T follicular helper cell (primary cell): ENCODE data around the gene CYB5R3.
"Not testable (repeated sequence)": the region's sequence is repeated elsewhere in the genome, so short reads cannot be mapped to it uniquely, and the experiment has no call there.

ENCODE experiments used
- DNase-seq: peaks from one replicate; pipeline ENCODE4 v3.0.0-alpha.2; 2020; ENCODE audit warnings: low read depth

The CYB5R3 gene

DNA sequence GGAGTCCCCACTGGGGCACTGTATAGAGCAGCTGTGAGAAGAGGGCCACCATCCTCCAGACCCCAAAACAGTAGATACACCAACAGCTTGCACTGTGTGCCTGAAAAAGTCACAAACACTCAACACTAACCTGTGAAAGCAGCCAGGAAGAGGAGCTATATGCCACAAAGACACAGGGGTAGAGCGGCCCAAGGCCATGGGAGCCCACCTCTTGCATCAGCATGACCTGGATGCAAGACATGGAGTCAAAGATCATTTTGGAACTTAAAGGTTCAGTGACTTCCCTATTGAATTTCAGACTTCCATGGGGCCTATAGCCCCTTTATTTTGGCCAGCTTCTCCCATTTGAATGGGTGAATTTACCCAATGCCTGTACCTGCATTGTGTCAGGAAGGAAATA is 29.7 kb upstream of the CYB5R3 start:
- no peak for DNase-seq

- DNase-seq: not testable (repeated sequence)
Observed at GRCh38 chr22:42677936-42678335, 28.7 kb upstream of the CYB5R3 start.

DNA sequence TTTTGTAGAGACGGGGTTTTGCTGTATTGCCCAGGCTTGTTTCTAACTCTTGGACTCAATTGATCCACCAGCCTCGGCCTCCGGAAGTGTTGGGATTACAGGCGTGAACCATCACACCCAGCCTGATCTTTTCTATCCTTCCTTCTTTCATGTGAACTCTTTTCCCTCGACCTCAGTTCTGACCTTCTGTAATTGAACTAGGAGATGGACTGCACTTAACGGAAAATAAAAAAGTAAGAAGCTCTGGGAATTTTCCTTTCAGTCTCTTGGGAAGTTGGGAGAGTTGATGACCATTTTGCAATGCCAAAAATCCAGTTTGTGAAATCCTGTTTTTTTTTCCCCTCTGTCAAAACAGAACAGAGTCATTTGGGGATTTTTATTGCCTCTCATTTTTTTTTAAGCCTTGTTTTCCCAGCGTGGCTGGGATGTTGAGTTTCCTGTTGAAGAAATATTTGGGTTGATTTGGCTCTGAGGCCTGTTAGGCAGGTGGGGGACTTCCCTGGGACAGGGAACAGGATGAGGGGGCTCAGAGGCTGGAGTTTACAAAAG is 26.9 kb upstream of the CYB5R3 start:
- no peak for DNase-seq

DNA sequence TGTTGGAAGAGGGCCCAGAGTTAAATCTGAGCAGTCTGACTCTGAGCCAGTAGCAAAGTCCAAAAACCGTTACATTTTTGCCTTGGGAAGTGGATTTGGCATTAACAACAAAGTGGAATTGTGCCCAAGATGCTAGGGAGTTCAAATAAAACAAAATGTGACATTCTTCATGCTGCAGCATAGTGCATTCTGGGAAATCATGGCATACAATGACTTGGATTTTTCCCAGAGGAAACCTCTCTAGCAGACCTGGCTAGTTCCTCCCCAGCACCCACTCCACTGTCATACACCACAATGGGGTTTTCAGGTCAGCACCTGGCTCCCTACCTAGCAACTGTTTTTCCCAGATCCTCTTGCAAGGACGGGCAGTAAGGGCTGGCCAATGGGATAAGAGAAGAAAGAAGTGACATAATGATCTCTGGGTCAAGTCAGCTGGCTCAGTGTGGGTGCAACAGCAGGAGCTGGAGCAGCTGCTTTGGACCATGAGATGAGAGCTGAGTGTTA is 24.8 kb upstream of the CYB5R3 start:
- DNase-seq: no peak

DNA sequence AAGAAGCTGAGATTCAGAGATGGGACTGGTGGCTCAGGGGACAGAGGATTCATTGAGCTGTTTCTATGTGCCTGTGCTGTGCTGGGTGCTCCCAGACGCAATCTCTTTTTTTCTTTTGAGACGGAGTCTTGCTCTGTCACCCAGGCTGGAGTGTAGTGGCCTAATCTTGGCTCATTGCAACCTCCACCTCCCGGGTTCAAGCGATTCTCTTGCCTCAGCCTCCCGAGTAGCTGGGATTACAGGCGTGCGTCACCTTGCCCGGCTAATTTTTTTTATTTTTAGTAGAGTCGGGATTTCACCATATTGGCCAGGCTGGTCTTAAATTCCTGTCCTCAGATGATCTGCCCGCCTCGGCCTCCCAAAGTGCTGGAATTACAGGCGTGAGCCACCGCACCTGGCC is 23.9 kb upstream of the CYB5R3 start:
- not testable (repeated sequence) for DNase-seq

GRCh38 chr22:42670921-42671709 is 21.9 kb upstream of the CYB5R3 start:
- DNase-seq: no peak

- no peak for DNase-seq
Observed at GRCh38 chr22:42670046-42670445, 20.9 kb upstream of the CYB5R3 start.

DNA sequence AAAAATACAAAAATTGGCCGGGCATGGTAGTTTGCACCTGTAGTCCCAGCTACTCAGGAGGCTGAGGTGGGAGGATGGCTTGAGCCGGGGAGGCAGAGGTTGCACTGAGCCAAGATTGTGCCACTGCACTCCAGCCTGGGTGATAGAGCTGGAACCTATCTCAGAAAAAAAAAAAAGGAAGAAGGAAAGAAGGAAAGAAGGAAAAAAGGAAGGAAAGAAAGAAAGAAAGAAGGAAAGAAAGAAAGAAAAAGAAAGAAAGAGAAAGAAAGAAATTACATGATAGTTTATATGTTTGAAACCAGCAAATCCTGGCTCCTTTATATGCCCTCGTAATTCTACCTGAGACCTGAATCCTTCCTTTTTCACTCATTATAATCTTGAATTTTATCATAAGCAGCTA is 17.2 kb upstream of the CYB5R3 start:
- DNase-seq: not testable (repeated sequence)

- no peak for DNase-seq
Observed at GRCh38 chr22:42664976-42665831, 16.0 kb upstream of the CYB5R3 start.

DNA sequence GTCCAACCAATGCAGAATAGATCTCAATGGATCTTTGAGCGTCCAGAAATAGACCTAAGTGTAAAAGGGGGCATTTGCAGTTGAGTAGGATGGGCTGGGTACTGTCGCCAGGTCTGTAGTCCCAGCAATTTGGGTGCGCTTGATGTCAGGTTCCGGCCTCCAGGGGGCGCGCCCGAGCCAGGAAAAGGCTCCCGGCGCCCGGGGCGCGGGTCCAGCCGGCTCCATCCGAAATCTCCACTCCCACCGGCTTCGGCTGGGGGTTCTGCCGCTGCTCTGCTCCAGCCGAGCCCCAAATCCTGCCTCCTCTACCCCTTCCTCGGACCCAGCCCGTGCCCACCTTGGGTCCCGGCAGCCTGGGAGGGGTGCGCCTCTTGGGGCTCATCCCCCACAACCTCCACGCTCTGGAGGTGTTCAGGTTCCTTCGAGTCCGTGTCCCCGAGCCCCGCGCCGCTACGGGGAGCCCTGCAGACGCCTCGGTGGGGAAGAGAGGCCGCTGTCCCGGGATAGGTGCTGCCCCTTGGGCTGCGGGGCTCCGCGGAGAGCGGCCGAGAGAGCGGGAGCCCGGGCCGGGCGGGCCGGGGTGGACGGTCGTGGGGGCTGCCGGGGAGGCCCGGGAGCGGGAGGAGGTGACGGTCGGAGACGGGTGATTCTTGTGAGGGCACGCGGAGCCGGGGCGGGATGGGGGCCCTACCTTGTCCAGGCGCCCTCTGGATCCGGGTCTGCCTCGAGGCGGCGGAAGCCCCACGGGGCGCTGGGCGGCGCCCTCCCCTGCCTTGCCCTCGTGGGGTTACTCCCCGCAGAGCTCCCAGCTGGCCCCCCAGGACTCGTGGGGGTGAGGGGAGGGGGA is 13.0 kb upstream of the CYB5R3 start:
- peak; percentile 70 for DNase-seq

- no peak for DNase-seq
Observed at GRCh38 chr22:42656578-42656977, 7.4 kb upstream of the CYB5R3 start.

- no peak for DNase-seq
Observed at GRCh38 chr22:42655693-42656092, 6.5 kb upstream of the CYB5R3 start.

DNA sequence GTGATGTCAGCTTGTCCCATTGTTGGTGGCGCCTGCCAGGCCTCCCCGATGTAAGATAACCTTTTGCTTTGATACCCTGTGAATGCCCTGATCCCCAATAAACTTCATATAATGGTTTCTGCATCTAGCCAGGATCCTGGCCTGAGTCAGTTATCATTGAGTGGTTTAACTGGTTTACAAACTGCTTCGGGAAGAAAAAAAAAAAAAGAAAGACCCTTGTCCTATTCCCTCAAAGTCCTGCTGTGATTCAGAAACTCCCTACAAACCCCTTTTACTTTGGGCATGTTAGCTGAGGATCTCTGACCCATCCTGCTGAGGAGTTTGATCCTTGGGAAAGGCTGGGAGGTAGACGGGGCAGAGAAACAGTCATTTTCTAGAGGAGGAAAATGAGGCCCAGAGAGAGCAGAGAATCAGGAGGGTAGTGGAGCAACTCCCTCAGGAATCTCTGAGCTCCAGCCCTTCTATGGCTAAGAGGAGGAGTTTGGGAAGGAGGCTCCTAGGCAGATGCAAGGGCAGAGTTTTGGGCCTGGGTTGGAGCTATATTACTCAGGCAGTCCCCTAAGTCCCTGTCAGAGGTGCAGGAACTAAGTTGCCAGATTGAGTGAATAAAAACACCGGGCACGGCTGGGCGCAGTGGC is 5.4 kb upstream of the CYB5R3 start:
- no peak for DNase-seq

DNA sequence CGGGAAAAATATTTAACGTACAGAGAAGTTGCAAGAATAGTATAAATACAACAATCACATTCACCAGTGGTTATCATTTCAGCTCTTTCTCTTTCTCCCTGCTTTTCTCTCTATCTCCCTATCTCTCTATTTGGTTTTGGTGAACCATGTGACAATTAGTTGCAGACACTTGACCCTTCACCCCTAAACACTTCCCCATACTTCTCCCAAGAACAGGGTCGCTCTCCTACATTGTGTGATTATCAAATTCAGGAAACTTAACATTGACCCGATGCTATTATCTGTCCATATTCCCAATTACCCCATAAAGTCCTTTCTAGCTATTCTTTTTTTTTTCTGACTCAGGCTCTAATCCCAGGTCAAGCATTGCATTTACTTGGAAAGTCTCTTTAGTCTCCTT is 4.8 kb upstream of the CYB5R3 start:
- no peak for DNase-seq

- no peak for DNase-seq
Observed at GRCh38 chr22:42651134-42651533, 1.9 kb upstream of the CYB5R3 start.

GRCh38 chr22:42648368-42649245 is 585 bp downstream of the CYB5R3 start:
- no peak for DNase-seq

GRCh38 chr22:42648017-42648367 is 1.2 kb downstream of the CYB5R3 start:
- DNase-seq: no peak

DNA sequence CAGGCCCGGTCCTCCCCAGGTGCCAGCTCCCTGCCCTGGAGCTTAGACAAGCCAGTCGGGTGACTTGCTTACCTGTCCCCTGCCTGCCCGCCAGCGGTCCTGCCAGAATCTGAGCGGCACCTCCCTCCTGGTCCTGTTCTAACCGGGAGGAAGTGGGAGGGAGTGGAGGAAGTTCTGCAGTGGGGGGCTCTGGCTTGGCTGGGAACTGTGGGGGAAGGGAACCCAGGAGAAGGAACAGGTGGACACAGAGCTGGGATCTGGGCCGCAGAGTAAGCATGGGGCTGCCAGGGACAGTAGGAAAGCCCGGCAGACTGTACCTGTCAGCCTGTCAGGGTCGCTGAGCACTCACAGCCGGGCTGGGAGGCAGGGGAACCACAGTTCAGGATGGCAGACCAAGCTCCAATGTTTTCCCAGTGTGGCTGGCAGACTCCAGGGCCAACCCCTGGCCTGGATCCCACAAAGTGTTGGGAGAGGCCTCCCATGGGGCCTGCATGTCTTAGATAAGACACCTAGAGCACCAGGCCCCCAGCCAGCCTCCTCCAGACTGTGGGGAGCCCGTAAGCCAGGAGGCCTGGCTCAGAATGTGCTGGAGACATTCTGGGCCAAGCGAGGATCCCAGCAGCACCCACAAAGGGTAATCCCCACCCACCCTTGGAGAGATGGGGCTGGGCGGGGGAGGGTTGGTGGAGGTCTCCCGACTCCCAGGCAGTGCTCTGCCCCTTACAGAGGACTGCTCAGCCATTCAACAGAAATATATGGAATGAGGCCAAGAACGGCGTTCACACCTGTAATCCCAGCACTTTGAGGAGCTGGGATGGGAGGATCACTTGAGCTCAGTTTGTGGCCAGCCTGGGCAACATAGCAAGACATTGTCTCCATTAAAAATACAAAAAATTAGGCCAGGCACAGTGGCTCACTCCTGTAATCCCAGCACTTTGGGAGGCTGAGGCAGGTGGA is 2.3 kb downstream of the CYB5R3 start:
- no peak for DNase-seq

DNA sequence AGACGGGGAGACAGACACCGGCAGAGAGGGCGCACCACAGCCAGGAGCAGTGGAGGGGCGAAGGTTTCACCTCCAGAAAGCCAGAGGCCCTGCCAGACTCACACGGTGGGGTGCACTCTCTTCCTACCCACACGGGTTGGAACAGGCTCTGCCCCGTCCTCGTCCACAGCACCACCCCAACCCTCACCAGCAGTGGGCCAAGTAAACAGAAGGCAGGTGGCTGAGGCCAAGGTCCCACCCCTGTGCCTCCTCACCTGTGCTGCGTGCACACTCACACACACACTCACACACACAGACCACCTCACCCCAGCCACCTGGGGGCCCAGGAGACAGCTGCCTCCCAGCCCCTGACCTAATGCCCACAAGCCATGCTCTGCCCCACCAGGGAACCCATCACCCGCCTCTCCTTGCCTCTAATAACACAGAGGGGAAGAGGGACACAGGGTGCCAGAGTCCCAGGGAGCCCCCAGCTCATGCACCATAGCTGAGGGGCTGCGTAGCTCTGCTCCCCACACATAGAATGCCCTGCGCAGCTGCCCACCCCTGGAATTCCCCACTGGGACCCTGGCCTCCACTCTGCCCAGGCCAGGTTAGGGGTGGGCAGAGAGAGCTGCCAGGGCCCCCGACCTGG is 3.1 kb downstream of the CYB5R3 start:
- no peak for DNase-seq
